Gastroesophageal sphincter (tissue), 4 donors: ENCODE results near the gene RHOC. TPM values are rescaled to one million over a fixed set of nuclear protein-coding genes. Genes with fewer than 3 reads are reported as not detected.

ENCODE experiments used
- ATAC-seq: fragments of 150-250 bp; one replicate; pipeline ENCODE4 v1.9.1; 2016; ENCODE audit warnings: mild to moderate bottlenecking, moderate library complexity
- H3K27ac ChIP-seq, 4 donors: fragments of 200-600 bp; sonication (generic) in 3 of 4; 1 replicate in 3 of 4; 2 replicates in 1 of 4; pipeline ENCODE4 v1.5.1; 2016 to 2019
- H3K27me3 ChIP-seq: fragments of 200-600 bp; sonication (generic); one replicate; pipeline ENCODE4 v1.5.1; 2019
- H3K36me3 ChIP-seq, 2 donors: fragments of 200-600 bp; sonication (generic); one replicate each; pipeline ENCODE4 v1.5.1; 2019; ENCODE audit warnings: control low read depth in 1 of 2
- H3K4me1 ChIP-seq, 3 donors: fragments of 200-600 bp; sonication (generic); 1 replicate in 2 of 3; 2 replicates in 1 of 3; pipeline ENCODE4 v1.5.1; 2016 to 2019; ENCODE audit warnings: control low read depth in 2 of 3
- H3K4me3 ChIP-seq, 2 donors: fragments of 200-600 bp; sonication (generic); one replicate each; pipeline ENCODE4 v1.5.1; 2019; ENCODE audit warnings: mild to moderate bottlenecking in 1 of 2, moderate library complexity in 1 of 2
- H3K9me3 ChIP-seq, 3 donors: fragments of 200-600 bp; sonication (generic); one replicate each; pipeline ENCODE4 v1.5.1; 2017 to 2019; ENCODE audit warnings: control low read depth in 2 of 3
- CTCF ChIP-seq, 4 experiments: fragments of 200-600 bp in 2 of 4; fragments of 450-650 bp in 2 of 4; sonication (generic) in 1 of 4; IDR thresholded peaks; one replicate each; pipeline ENCODE4 v1.5.1; 2017 to 2019; ENCODE audit warnings: antibody characterized with exemption in 4 of 4, mild to moderate bottlenecking in 2 of 4, moderate library complexity in 2 of 4
- EP300 ChIP-seq: sonication (generic); formaldehyde crosslinking; IDR thresholded peaks from one replicate; pipeline ENCODE4 v1.6.1; 2017; ENCODE audit warnings: antibody characterized with exemption, mild to moderate bottlenecking
- POLR2A ChIP-seq, 2 donors: fragments of 450-650 bp; IDR thresholded peaks; one replicate each; pipeline ENCODE4 v1.6.1; 2017; ENCODE audit warnings: antibody characterized with exemption in 2 of 2, mild to moderate bottlenecking in 2 of 2, moderate library complexity in 1 of 2
- POLR2AphosphoS5 ChIP-seq: sonication (generic); formaldehyde crosslinking; IDR thresholded peaks from one replicate; pipeline ENCODE4 v1.6.1; 2017; ENCODE audit warnings: antibody characterized with exemption
- WGBS, 2 donors: methylation state at CpG; one replicate each; pipeline ENCODE4 v1.1.5; 2018; ENCODE audit warnings: low coverage in 1 of 2; 5-methylcytosine and 5-hydroxymethylcytosine counted together
- total RNA-seq, 4 donors: library from RNA; depleted of rRNA; stranded (reverse); fragments of >200 nt; gene quantifications; one replicate each; pipeline ENCODE4 v1.1.0, GENCODE V29; 2016

RHOC gene
- total RNA-seq, 4 donors from 2014 or later = 183 to 354 (median 240) TPM

- ATAC-seq = no peak
- Histone ChIP-seq H3K36me3 (peaks cover 0 to 99% of the 10 kb centered on the region in 2 donors), H3K9me3 (no peaks in the 10 kb centered on the region), H3K4me3 (no peak overlapping the region), H3K27me3 (no peaks in the 10 kb centered on the region), H3K4me1 (no peaks in the 10 kb centered on the region), H3K27ac (no peak overlapping the region)
- TF ChIP-seq CTCF (IDR thresholded peaks at IDR 0.05) (no peak), EP300 (no peak)
- 93 to 95% methylated on average over 2 of the region's 2 CpGs for WGBS, 2 donors
These were observed 40.0 kb downstream of the RHOC start for GRCh38 chr1:112666946-112667345.

- peaks cover 0 to 99% of the 10 kb centered on the region in 2 donors for H3K36me3 ChIP-seq
- TF ChIP-seq EP300 (no peak), CTCF (IDR thresholded peaks at IDR 0.05) (no peak), POLR2AphosphoS5 (no peak), POLR2A (IDR thresholded peaks at IDR 0.05) (no peak)
These were observed 41.1 kb downstream of the RHOC start for GRCh38 chr1:112665857-112666256.

GRCh38 chr1:112651205-112651604 is 55.7 kb downstream of the RHOC start:
- ATAC-seq = no peak
- TF ChIP-seq POLR2A (IDR thresholded peaks at IDR 0.05) (no peak), POLR2AphosphoS5 (no peak), CTCF (IDR thresholded peaks at IDR 0.05) (no peak), EP300 (no peak)
- 100% methylated on average over 1 of the region's 1 CpG; no CpG with 5 or more reads in 1 of the 2 donors for WGBS, 2 donors

More at GRCh38 chr1:112665857-112666256, 41.1 kb downstream of the RHOC start:
- H3K4me1 ChIP-seq = no peaks in the 10 kb centered on the region
- H3K27ac ChIP-seq = no peak overlapping the region
- no peaks in the 10 kb centered on the region for H3K9me3 ChIP-seq
- WGBS, 2 donors = 94% methylated on average over 2 to 3 of the region's 3 CpGs
- no peaks in the 10 kb centered on the region for H3K27me3 ChIP-seq
- ATAC-seq = no peak
- no peak overlapping the region for H3K4me3 ChIP-seq

More at GRCh38 chr1:112651205-112651604, 55.7 kb downstream of the RHOC start:
- Histone ChIP-seq H3K4me3 (no peak overlapping the region), H3K9me3 (no peaks in the 10 kb centered on the region), H3K36me3 (peaks cover 0 to 72% of the 10 kb centered on the region in 2 donors), H3K27me3 (no peaks in the 10 kb centered on the region), H3K27ac (no peak overlapping the region), H3K4me1 (no peaks in the 10 kb centered on the region)

Other genes starting within 250 kb of the RHOC start
- gene WNT2B, start 198.2 kb downstream of the RHOC start, total RNA-seq = 1 to 10 TPM; 2.8 to 4.8 (median 3.6) TPM
- 10 to 100 TPM; 18.2 to 34.1 (median 19.9) TPM for gene ST7L, start 88.0 kb downstream of the RHOC start, total RNA-seq
- gene CAPZA1, start 87.3 kb downstream of the RHOC start, total RNA-seq = 10 to 100 TPM; 65.7 to 93.7 (median 84.1) TPM
- 10 to 100 TPM; 13.4 to 25.3 (median 18.8) TPM for gene MOV10, start 32.5 kb downstream of the RHOC start, total RNA-seq
- 1 to 10 TPM in 2 of 4 donors, under 1 TPM in 2; 0.35 to 2.8 (median 1.7) TPM for gene PPM1J, start 8.2 kb upstream of the RHOC start, total RNA-seq
- gene SLC16A1, start 249.1 kb upstream of the RHOC start, total RNA-seq = 10 to 100 TPM; 27.9 to 46.5 (median 36.9) TPM